Myocyte (in vitro differentiated cells): Measurements from ENCODE around the gene KIAA1614. TPM values are rescaled to one million over a fixed set of nuclear protein-coding genes. Genes with fewer than 3 reads are reported as not detected.
A peak's percentile ranks its signal among the peaks of the same experiment; 100 is the strongest.

ENCODE experiments used
- DNase-seq: peaks from one replicate; pipeline ENCODE4 v3.0.0-alpha.2; 2012; ENCODE audit warnings: low read depth
- total RNA-seq: library from RNA; depleted of rRNA; stranded (reverse); fragments of >200 nt; gene quantifications from 2 replicates; pipeline ENCODE4 v1.2.3, GENCODE V29; 2014

KIAA1614 gene
- total RNA-seq, 1 donor from 2014 or later: 6.5 TPM

- no peak for DNase-seq
Observed at GRCh38 chr1:180941518-180942275, 29.0 kb downstream of the KIAA1614 start.

DNA sequence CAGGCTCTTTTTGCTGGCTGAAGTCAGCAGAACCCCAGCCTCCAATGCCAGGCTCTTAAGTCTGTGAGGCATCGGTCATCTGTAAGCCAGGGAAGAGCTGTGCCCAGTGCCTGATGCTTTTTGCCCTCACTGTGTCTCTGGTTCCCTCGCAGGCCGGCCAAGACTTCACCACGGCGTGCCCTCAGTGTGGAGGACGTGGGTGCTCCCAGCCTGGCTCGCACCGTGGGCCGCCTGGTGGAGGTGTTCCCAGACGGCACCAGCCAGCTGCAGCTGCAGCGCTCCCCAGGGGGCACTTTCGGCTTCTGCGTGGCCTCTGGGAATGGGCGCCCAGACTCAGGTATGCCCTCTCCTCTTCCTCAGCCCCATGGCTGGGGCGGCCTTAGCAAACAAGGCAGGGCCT lies 32.5 kb downstream of the KIAA1614 start:
- DNase-seq: no peak

DNA sequence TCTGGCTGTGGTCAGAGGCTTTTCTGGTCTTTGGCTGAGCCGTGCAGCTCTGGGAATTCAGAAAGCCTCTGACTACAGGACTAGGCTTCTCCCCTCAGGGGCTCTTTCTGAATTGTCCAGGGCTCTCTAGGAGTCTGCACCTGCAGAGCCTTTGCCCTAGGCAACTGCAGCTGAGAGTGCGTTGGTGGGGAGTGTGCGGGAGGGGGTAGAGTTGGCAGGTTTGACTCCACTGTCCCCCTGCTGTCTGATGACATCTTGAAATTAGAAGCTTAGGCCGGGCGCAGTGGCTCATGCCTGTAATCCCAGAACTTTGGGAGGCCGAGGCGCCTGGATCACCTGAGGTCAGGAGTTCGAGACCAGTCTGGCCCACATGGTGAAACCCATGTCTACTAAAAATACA lies 32.9 kb downstream of the KIAA1614 start:
- no peak for DNase-seq

DNA sequence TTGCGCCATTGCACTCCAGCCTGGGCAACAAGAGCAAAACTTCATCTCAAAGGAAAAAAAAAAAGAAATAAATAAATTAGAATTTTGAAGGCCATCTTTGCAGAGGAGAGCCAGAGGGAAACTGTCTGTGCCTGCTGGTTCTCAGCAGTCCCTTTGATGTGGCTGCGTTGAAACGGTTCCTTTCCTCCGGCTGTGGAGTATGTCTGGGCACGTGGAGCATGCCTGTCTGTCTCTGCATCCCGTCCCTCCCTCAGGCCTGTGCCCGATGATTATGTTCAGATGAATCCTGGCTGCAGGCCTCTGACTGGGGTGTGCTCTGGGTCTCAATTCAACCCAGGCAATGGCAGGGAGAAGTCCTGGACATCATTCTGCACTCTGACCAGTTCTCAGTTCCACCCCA lies 33.4 kb downstream of the KIAA1614 start:
- no peak for DNase-seq

- no peak for DNase-seq
Observed at GRCh38 chr1:180946541-180947498, 34.1 kb downstream of the KIAA1614 start.

GRCh38 chr1:180947499-180947885 lies 34.8 kb downstream of the KIAA1614 start:
- no peak for DNase-seq

DNA sequence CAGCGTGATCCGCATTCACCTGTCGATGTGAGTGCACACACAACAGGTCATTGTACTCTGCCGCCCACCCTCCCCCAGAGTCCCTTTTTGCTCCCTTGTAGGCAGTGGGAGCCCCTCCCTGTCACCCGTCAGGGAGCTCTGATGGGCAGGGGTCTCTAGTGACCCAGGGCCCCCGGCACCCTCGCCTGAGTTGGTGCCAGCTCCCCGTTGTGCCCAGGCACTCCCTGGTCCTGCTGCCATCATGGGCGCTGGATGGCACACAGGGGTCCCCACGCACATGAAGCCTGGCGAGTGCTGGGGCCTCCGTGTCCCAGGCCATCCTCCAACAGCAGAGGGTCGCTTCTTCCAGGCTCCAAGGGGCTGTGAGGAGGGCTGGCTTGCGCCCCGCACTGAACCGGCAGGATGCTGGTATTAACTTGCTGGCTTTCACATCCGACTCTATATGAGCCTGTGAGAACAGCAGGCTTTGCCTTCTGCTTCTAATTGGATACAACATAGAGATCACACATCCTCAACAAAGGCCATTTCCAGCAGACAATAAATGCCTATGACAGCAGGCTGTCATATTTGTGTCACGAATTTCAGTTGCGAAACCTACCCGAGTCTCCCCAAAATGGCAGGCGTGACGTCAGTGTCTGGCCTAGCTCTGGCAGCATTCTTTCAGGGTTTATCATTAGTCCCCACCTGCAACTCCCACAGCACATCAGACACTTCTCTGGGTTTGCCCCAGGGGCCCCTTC lies 35.4 kb downstream of the KIAA1614 start:
- DNase-seq: no peak

DNA sequence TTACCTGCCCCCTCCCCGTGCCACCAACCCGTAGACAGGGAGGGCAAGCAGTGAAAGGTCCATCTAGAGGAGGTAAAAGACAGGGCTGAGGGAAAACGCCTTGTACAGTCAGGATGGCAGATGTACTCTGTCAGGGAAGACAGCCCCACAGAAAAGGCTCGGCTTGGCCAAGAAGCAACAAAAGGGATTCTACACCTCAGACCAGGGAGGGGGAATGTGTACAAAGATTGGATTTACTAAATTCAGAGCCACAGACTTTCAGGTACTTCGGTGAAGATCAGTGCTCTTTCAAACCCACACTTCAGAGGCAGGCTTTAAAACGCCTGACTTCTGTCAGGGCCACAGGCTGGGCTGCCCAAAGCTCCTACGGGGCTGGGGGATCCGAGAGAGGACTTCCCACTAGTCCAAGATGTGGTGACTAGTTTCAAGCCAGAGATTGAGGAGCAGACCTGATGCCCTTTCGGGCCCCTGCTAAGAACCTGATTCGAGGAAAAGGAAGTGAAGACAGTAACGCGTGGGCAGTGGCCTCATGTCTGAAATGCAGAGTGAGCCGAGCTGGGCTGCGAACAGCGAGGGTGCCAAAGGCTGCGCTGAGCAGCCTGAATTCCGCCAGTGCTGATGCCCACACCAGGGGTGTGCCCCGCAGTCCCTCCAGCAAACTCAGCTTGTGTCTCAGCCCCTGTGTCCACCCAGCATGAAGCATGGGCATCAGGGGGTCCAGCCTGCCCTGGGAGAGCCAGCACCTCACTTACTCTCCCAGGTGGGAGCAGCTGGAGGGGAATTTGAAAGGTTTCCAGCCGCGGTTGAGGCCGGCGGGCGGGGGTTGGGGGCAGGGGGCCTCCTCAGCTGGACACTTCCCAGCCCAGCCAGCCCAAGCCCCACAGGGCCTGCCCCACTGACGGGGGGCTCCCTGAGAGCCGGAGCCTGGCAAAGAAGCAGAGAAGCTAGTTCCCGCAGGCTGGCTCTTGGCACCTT lies 36.2 kb downstream of the KIAA1614 start:
- no peak for DNase-seq

GRCh38 chr1:180949616-180950000 lies 36.9 kb downstream of the KIAA1614 start:
- DNase-seq: no peak

GRCh38 chr1:180950321-180950720 lies 37.6 kb downstream of the KIAA1614 start:
- no peak for DNase-seq

DNA sequence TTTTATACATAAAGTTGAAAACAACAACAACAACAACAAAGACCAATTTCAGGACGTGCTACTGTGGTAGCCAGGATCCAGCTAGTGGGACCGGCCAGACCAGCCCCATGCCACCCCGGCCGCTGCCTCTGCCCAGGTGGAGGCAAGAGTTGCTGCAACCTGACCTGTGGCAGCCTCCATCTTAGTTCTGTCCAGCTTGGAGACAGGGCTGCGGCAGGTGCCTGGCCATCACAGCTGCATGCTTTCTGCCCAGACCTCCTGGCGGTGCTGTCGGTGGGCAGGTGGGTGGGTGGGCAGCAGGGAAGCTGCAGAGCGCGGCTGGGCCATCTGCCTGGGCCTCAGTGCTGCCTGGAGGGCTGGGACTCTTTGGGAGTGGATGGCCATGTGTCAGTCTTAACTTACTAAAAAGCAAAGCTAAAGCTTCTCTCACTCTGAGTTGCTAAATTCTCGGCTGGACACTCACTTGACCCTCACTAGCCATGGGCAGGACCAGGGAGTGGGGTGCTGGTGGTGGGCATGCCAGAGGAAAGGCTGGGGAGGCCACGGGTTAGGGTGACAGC lies 38.6 kb downstream of the KIAA1614 start:
- DNase-seq: no peak

DNA sequence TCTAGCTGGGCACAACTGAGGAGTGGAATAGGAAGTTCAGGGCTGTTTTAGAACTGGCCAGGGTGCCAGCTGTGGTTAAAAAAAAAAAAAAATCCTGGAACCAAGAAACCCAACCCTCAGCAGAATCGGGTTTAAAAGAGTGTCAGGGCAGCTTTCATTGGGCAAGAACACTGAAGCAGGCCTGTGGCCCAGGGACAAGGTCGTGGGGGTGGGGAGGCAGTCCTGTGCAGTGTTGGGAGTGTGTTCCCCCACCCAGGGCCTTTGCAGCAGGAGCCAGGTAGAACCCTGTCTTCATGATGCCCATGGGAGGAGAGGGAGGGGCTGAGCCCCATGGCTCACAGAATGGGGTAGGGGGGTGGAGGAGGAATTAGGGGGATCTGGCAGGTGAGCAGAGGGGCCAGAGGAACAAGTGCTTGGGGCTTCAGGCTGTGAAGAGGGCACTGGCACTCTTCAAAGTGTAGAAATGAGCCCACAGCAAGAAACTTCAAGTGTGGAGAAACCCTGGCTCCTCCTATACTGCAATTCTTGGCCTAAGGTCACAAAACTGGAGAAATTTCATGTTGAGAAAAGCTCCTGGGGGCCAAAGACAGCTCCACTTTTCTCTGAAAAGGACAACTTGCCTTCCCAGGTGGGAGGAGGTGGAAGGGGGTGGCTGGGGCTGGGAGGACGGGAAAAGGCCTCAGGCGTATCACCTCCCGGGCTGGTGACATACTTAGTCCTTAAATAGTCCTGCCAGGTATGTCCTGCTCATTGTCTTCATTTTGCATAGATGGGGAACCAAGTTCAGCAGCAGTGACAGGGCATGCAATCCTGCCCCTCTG lies 39.3 kb downstream of the KIAA1614 start:
- DNase-seq: peak; percentile 25

- no peak for DNase-seq
Observed at GRCh38 chr1:180952657-180953013, 39.9 kb downstream of the KIAA1614 start.

- peak; percentile 65 for DNase-seq
Observed at GRCh38 chr1:180953291-180954004, 40.8 kb downstream of the KIAA1614 start.

DNA sequence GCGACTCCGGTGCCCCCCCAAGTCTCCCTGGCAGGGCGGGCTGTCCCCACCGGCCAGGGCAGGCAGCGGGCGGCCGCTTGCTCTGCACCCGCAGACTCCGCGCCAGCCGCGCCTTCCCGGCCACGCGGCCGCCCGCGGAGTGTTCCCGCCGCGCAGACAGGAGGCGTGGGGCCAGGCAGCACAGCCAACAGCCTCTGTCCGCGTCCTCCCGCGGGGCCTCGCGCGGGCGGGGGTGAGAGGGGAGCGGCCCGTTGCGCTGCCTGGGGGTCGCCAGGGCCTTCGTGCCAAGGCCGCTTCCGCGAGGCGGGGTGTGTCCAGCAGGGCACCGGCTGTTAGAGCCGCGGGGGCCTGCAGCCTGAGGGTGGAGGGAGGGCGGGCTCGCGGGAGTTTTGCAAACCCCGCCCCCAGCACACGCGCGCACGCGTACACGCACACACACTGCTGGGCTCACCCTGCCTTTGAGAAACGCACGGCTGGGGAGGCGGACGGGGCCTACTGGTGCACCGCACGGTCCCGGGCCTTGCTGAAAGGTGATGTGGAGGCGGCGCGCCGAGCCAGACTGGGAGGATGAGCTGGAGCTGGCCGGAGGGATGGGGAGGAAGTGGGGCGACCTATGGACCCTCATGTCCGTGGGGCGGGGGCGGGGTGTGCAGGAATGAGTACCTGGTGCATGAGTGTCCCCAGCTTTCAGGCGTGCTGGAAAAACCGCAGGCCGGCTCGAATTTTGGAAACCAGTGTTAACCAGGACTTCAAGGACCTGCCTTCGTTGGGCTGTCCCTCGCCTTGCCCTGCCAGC lies 41.5 kb downstream of the KIAA1614 start:
- peak; percentile 85 for DNase-seq

DNA sequence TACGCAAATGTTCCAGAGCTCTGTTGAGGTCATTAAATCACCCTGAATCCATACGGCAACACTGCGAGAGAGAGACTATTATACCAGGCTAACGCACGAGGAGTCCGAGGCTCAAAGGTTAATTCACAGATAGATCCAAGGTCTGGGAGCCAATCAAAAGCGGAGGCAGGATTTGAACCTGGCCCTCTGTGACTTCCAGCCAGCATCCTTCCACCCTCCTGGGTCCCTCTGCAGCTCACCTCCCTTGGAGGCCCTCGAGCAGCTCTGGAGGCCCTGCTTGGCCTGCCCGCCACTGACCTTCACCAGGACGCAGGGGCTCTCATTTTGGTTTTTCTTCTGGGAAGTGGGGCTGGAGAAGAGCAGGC lies 42.1 kb downstream of the KIAA1614 start:
- no peak for DNase-seq

DNA sequence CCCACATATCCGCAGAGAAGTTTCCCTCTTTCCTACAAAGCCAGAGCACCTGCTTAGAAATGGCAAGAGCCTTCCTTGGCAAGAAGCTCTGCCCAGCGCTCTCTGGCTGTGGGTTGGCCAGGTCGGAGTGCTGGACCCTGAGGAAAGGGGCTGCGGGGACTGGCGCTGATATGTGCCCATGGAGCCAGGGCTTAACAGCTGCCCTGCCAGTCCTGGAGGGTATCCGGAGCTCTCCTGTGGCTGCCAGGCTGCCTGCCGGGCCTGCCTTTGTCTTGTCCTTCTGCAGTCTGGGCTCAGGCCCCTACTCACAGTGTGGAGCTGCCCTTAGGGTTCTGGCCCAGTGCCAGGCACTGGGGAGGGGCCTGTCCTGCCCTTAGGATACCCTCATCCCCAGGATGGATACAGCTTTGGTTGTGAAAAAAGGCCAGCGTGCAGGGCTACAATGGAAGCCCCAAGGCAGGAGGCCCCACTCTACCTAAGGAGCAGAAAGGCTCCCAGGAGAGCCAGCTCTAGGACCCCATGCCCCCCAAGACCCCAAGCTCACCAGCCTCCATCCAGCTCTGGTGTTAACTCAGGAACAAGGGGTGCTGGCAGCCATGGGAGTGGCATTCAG lies 43.4 kb downstream of the KIAA1614 start:
- no peak for DNase-seq
